GM23338 (cell line): ENCODE data around the gene IGF1R. TPM values are rescaled to one million over a fixed set of nuclear protein-coding genes. Genes with fewer than 3 reads are reported as not detected.

Experiments used
- ATAC-seq: fragments of 200-7000 bp; cut with Tn5 transposase; 3 replicates; pipeline ENCODE4 v1.9.1; 2020
- DNase-seq: peaks from one replicate; pipeline ENCODE4 v3.0.0-alpha.2; 2015; ENCODE audit warnings: low spot score
- H2AFZ ChIP-seq: fragments of 200-600 bp; sonication (generic); 2 replicates; pipeline ENCODE4 v1.8.0; 2016; ENCODE audit warnings: antibody characterized with exemption, mild to moderate bottlenecking, moderate library complexity
- H3F3A ChIP-seq: fragments of 200-600 bp; sonication (generic); replicated peaks from 2 replicates; pipeline ENCODE4 v1.8.0; 2017; ENCODE audit warnings: antibody characterized with exemption, mixed run types, low read depth
- H3K27ac ChIP-seq: fragments of 200-600 bp; sonication (generic); 2 replicates; pipeline ENCODE4 v1.6.1; 2016; ENCODE audit warnings: low read depth
- H3K27me3 ChIP-seq: fragments of 200-600 bp; sonication (generic); 2 replicates; pipeline ENCODE4 v1.8.0; 2016; ENCODE audit warnings: mild to moderate bottlenecking, mixed run types, moderate library complexity; ENCODE audit not compliant: insufficient read depth
- H3K36me3 ChIP-seq: fragments of 200-600 bp; sonication (generic); 2 replicates; pipeline ENCODE4 v1.8.0; 2016; ENCODE audit warnings: mild to moderate bottlenecking; ENCODE audit not compliant: insufficient read depth
- H3K4me1 ChIP-seq: fragments of 200-600 bp; sonication (generic); 2 replicates; pipeline ENCODE4 v1.8.0; 2016; ENCODE audit warnings: mild to moderate bottlenecking, moderate library complexity; ENCODE audit not compliant: insufficient read depth
- H3K4me2 ChIP-seq: fragments of 200-600 bp; sonication (generic); 2 replicates; pipeline ENCODE4 v1.7.1; 2017; ENCODE audit warnings: mixed run types
- H3K4me3 ChIP-seq: fragments of 200-600 bp; sonication (generic); 2 replicates; pipeline ENCODE4 v1.6.1; 2016; ENCODE audit warnings: mixed run types
- H3K79me2 ChIP-seq: fragments of 200-600 bp; sonication (generic); replicated peaks from 2 replicates; pipeline ENCODE4 v1.8.0; 2017; ENCODE audit warnings: mild to moderate bottlenecking; ENCODE audit not compliant: insufficient read depth
- H3K9me2 ChIP-seq: fragments of 200-600 bp; sonication (generic); 2 replicates; pipeline ENCODE4 v1.8.0; 2017; ENCODE audit not compliant: insufficient read depth
- H4K20me1 ChIP-seq: fragments of 200-600 bp; sonication (generic); replicated peaks from 2 replicates; pipeline ENCODE4 v1.8.0; 2017; ENCODE audit warnings: mild to moderate bottlenecking; ENCODE audit not compliant: insufficient read depth
- H3K27ac Mint-ChIP-seq: 2 replicates; pipeline ENCODE4 v1.8.0; 2020; ENCODE audit warnings: inconsistent platforms, mild to moderate bottlenecking, moderate library complexity, mixed read lengths
- H3K27me3 Mint-ChIP-seq: 3 replicates; pipeline ENCODE4 v1.8.0; 2022; ENCODE audit warnings: low read depth, mild to moderate bottlenecking, moderate library complexity, mixed read lengths, inconsistent platforms; ENCODE audit not compliant: insufficient read depth, poor library complexity
- H3K36me3 Mint-ChIP-seq: 3 replicates; pipeline ENCODE4 v1.8.0; 2021; ENCODE audit warnings: low read depth, mild to moderate bottlenecking, inconsistent platforms, moderate library complexity, mixed read lengths
- H3K4me1 Mint-ChIP-seq: 3 replicates; pipeline ENCODE4 v1.8.0; 2020; ENCODE audit warnings: mild to moderate bottlenecking, inconsistent platforms, mixed read lengths
- H3K4me3 Mint-ChIP-seq: 3 replicates; pipeline ENCODE4 v1.8.0; 2021; ENCODE audit warnings: moderate library complexity, mild to moderate bottlenecking, inconsistent platforms, mixed read lengths
- H3K9me3 Mint-ChIP-seq: 3 replicates; pipeline ENCODE4 v1.8.0; 2020; ENCODE audit warnings: moderate library complexity, mild to moderate bottlenecking, inconsistent platforms, mixed read lengths
- CREB1 ChIP-seq: fragments of 250-450 bp; sonication (Bioruptor Pico); IDR thresholded peaks from 2 replicates; pipeline ENCODE4 v1.5.0; 2020; ENCODE audit warnings: low read depth, mild to moderate bottlenecking, moderate library complexity
- CTCF ChIP-seq, 2 experiments: fragments of 200-600 bp in 1 of 2; sonication (generic) in 1 of 2; conservative IDR thresholded peaks; 2 replicates each; pipeline versions ENCODE4 v1.5.1 to v1.6.1; 2016 to 2017; ENCODE audit warnings: antibody characterized with exemption in 2 of 2, low read depth in 2 of 2, mild to moderate bottlenecking in 2 of 2, moderate library complexity in 1 of 2
- ETS1 ChIP-seq: IDR thresholded peaks from 2 replicates; pipeline ENCODE4 v1.6.1; 2016; ENCODE audit warnings: antibody characterized with exemption
- EZH2 ChIP-seq: fragments of 200-600 bp; sonication (generic); IDR thresholded peaks from one replicate; pipeline ENCODE4 v1.8.0; 2017; ENCODE audit warnings: antibody characterized with exemption, mild to moderate bottlenecking, low read depth; ENCODE audit not compliant: unreplicated experiment
- EZH2phosphoT487 ChIP-seq: fragments of 200-600 bp; sonication (generic); IDR thresholded peaks from one replicate; pipeline ENCODE4 v1.8.1; 2018; ENCODE audit warnings: antibody characterized with exemption; ENCODE audit not compliant: unreplicated experiment
- JUNB ChIP-seq: IDR thresholded peaks from one replicate; pipeline ENCODE4 v1.6.1; 2016; ENCODE audit warnings: antibody characterized with exemption; ENCODE audit not compliant: unreplicated experiment
- NANOG ChIP-seq: IDR thresholded peaks from 2 replicates; pipeline ENCODE4 v1.6.1; 2016; ENCODE audit warnings: antibody characterized with exemption, borderline replicate concordance
- POLR2AphosphoS5 ChIP-seq: IDR thresholded peaks from 2 replicates; pipeline ENCODE4 v1.6.1; 2016; ENCODE audit warnings: antibody characterized with exemption, low read depth
- REST ChIP-seq: IDR thresholded peaks from one replicate; pipeline ENCODE4 v1.6.1; 2018; ENCODE audit warnings: antibody characterized with exemption; ENCODE audit not compliant: unreplicated experiment
- STAT1 ChIP-seq: IDR thresholded peaks from one replicate; pipeline ENCODE4 v1.6.1; 2016; ENCODE audit warnings: antibody characterized with exemption; ENCODE audit not compliant: unreplicated experiment
- ZNF114 ChIP-seq: fragments of 250-450 bp; sonication (Bioruptor Pico); IDR thresholded peaks from 2 replicates; pipeline ENCODE4 v1.5.0; 2020; ENCODE audit warnings: mild to moderate bottlenecking, moderate library complexity
- ZNF331 ChIP-seq: fragments of 250-450 bp; sonication (Bioruptor Pico); IDR thresholded peaks from 2 replicates; pipeline ENCODE4 v1.5.0; 2020; ENCODE audit warnings: low read depth, mild to moderate bottlenecking, moderate library complexity
- ZNF462 ChIP-seq: fragments of 250-450 bp; sonication (Bioruptor Pico); IDR thresholded peaks from 2 replicates; pipeline ENCODE4 v1.5.0; 2020; ENCODE audit warnings: mild to moderate bottlenecking, moderate library complexity
- polyA plus RNA-seq: library from polyadenylated mRNA; unstranded; fragments of >200 nt; fragmentation: Nextera tagmentation; extraction: Ambion mirVana; gene quantifications from 2 replicates; pipeline ENCODE4 v1.2.1, GENCODE V29; 2016
- total RNA-seq: library from RNA; depleted of rRNA; stranded (reverse); fragments of >200 nt; shearing (Covaris generic); gene quantifications from 2 replicates; pipeline ENCODE4 v1.2.3, GENCODE V29; 2014

The IGF1R gene
- total and polyA plus RNA-seq, 2 experiments from 2014 or later = 20.4 to 92.2 TPM

- no peak overlapping the region for H3K27ac ChIP-seq
- no peak overlapping the region for H3K4me2 ChIP-seq
- Mint-ChIP-seq H3K4me1 (peaks cover 8% of the 10 kb centered on the region), H3K9me3 (no peaks in the 10 kb centered on the region), H3K4me3 (no peak overlapping the region), H3K27ac (no peak overlapping the region), H3K36me3 (no peaks in the 10 kb centered on the region), H3K27me3 (peaks cover 8% of the 10 kb centered on the region)
- ATAC-seq (no peak), DNase-seq (no peak)
- H3K4me3 ChIP-seq = no peak overlapping the region
- no peaks in the 10 kb centered on the region for H3K79me2 ChIP-seq
- H3K27me3 ChIP-seq = no peaks in the 10 kb centered on the region
- H2AFZ ChIP-seq = no peak overlapping the region
- H3K9me2 ChIP-seq = no peaks in the 10 kb centered on the region
- no peaks in the 10 kb centered on the region for H3K36me3 ChIP-seq
- H4K20me1 ChIP-seq = no peaks in the 10 kb centered on the region
- TF ChIP-seq EZH2phosphoT487 = no peak
- no peak for TF ChIP-seq STAT1
- TF ChIP-seq ZNF114 (CRISPR knock-in tag) = no peak
- TF ChIP-seq JUNB = no peak
- no peak for TF ChIP-seq POLR2AphosphoS5
- no peak for TF ChIP-seq CTCF (conservative IDR thresholded peaks at IDR 0.05; ENCODE audit: low read depth in 2 of 2)
- no peak for TF ChIP-seq REST
- TF ChIP-seq CREB1 = no peak
- no peak for TF ChIP-seq ETS1
- TF ChIP-seq EZH2 = no peak
- TF ChIP-seq ZNF331 (CRISPR knock-in tag) = no peak
- no peak for TF ChIP-seq NANOG
- no peak for TF ChIP-seq ZNF462
- H3K4me1 ChIP-seq = peaks cover 4% of the 10 kb centered on the region; the same call in 1 of the 2 replicates
- H3F3A ChIP-seq = no peaks in the 10 kb centered on the region
Measured at GRCh38 chr15:98611808-98612207, 36.5 kb upstream of the IGF1R start.
